CD4-positive, alpha-beta T cell treated with Interferon gamma for 1 hour (primary cell): ENCODE results near the gene DUSP22.

Source experiments
- DNase-seq: peaks from one replicate; pipeline ENCODE4 v3.0.0-alpha.2; 2020

Gene DUSP22

GRCh38 chr6:340991-341827 lies 48.9 kb downstream of the DUSP22 start:
- peak; percentile 63 for DNase-seq

GRCh38 chr6:341914-342831 lies 49.9 kb downstream of the DUSP22 start:
- DNase-seq: no peak

- DNase-seq: no peak
Observed at GRCh38 chr6:342832-343179, 50.5 kb downstream of the DUSP22 start.

- DNase-seq: no peak
Observed at GRCh38 chr6:343226-343935, 51.1 kb downstream of the DUSP22 start.

- no peak for DNase-seq
Observed at GRCh38 chr6:343960-344815, 51.9 kb downstream of the DUSP22 start.

- no peak for DNase-seq
Observed at GRCh38 chr6:344816-345340, 52.6 kb downstream of the DUSP22 start.

GRCh38 chr6:345747-346385 lies 53.6 kb downstream of the DUSP22 start:
- DNase-seq: no peak

- DNase-seq: no peak
Observed at GRCh38 chr6:346386-347030, 54.2 kb downstream of the DUSP22 start.

GRCh38 chr6:347232-347631 lies 54.9 kb downstream of the DUSP22 start:
- peak; percentile 29 for DNase-seq

GRCh38 chr6:347951-348859 lies 55.9 kb downstream of the DUSP22 start:
- no peak for DNase-seq

- DNase-seq: no peak
Observed at GRCh38 chr6:348860-349396, 56.6 kb downstream of the DUSP22 start.

GRCh38 chr6:349491-349921 lies 57.2 kb downstream of the DUSP22 start:
- no peak for DNase-seq

- DNase-seq: no peak
Observed at GRCh38 chr6:350371-350770, 58.1 kb downstream of the DUSP22 start.

- DNase-seq: no peak
Observed at GRCh38 chr6:351011-351866, 59.0 kb downstream of the DUSP22 start.

GRCh38 chr6:351867-352289 lies 59.6 kb downstream of the DUSP22 start:
- no peak for DNase-seq

- DNase-seq: no peak
Observed at GRCh38 chr6:352474-352873, 60.2 kb downstream of the DUSP22 start.

- no peak for DNase-seq
Observed at GRCh38 chr6:352896-353470, 60.7 kb downstream of the DUSP22 start.
